DOHH2 (cell line): ENCODE results near the gene SERP2.

Experiments used
- EZH2phosphoT487 ChIP-seq: fragments of 200-600 bp; sonication (generic); IDR thresholded peaks from 2 replicates; pipeline ENCODE4 v1.6.1; 2017; ENCODE audit warnings: borderline replicate concordance, mild to moderate bottlenecking, antibody characterized with exemption, low read length, moderate library complexity, mixed read lengths
- TF ChIP-seq, protein P1 (sequence below): fragments of 200-600 bp; sonication (generic); IDR thresholded peaks from one replicate; pipeline ENCODE4 v1.5.1; 2014; ENCODE audit warnings: antibody characterized with exemption, mild to moderate bottlenecking, low read depth, low read length; ENCODE audit not compliant: poor library complexity, severe bottlenecking

DNA sequence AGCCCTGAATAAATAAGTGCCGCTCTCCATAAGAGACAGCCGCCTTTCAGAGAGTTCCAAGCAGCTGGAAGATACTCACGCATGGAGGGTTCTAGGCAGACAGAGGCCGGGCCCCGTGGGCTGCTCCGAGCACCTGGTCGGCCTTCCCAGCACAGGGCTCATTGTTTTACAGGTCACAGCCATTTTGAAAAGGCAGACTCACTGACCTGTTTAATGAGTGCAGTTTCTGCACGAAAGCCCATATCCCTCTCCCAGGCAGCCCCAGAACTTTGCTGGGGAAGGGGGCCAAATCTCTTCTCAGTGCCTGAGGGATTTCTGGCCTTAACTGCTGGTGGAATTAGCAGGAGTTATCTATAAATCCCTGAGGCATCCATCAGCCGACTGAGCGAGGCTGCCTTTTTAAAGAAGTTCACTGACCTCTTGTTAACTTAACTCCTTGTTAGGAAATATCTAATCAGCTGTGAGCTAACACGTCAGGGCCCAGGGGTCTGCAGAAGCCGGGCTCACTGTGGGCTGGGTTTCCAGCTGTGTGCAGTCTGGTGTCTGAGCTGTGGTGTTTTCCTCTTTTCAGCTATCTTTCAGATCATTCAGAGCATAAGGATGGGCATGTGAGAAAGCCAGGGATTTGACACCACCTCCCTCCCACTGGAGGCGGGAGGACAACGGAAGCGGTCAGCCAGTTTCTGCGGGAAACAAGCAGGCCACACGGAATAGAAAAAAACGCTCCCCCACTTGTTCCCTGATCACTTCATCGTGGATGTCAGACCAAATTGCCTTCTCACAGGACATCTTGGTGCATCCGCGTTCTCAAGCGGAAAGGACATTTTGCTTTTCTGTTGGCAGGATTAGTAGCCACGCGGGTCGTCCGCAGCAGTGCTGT, 23.3 kb downstream of the SERP2 start:
- TF ChIP-seq, protein P1, sequence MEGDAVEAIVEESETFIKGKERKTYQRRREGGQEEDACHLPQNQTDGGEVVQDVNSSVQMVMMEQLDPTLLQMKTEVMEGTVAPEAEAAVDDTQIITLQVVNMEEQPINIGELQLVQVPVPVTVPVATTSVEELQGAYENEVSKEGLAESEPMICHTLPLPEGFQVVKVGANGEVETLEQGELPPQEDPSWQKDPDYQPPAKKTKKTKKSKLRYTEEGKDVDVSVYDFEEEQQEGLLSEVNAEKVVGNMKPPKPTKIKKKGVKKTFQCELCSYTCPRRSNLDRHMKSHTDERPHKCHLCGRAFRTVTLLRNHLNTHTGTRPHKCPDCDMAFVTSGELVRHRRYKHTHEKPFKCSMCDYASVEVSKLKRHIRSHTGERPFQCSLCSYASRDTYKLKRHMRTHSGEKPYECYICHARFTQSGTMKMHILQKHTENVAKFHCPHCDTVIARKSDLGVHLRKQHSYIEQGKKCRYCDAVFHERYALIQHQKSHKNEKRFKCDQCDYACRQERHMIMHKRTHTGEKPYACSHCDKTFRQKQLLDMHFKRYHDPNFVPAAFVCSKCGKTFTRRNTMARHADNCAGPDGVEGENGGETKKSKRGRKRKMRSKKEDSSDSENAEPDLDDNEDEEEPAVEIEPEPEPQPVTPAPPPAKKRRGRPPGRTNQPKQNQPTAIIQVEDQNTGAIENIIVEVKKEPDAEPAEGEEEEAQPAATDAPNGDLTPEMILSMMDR: no peak
- TF ChIP-seq EZH2phosphoT487: no peak
